Testis (tissue), 3 donors: ENCODE measurements around the gene MTG2. TPM values are rescaled to one million over a fixed set of nuclear protein-coding genes. Genes with fewer than 3 reads are reported as not detected.

Source experiments
- DNase-seq: peaks from one replicate; pipeline ENCODE4 v3.0.0-alpha.2; 2019
- H3K27ac ChIP-seq, 2 donors: fragments of 200-600 bp; sonication (generic); one replicate each; pipeline ENCODE4 v1.5.1; 2019
- H3K27me3 ChIP-seq: fragments of 200-600 bp; sonication (generic); one replicate; pipeline ENCODE4 v1.5.1; 2019
- H3K36me3 ChIP-seq: fragments of 200-600 bp; sonication (generic); one replicate; pipeline ENCODE4 v1.5.1; 2017; ENCODE audit warnings: low read depth; ENCODE audit errors: missing control alignments
- H3K4me1 ChIP-seq: fragments of 200-600 bp; sonication (generic); one replicate; pipeline ENCODE4 v1.5.1; 2019
- H3K4me3 ChIP-seq, 2 donors: fragments of 200-600 bp; sonication (generic); one replicate each; pipeline ENCODE4 v1.5.1; 2017 to 2019
- H3K9me3 ChIP-seq: fragments of 200-600 bp; sonication (generic); one replicate; pipeline ENCODE4 v1.5.1; 2017
- POLR2A ChIP-seq: fragments of 450-650 bp; IDR thresholded peaks from one replicate; pipeline ENCODE4 v1.6.1; 2017; ENCODE audit warnings: antibody characterized with exemption, mild to moderate bottlenecking, moderate library complexity
- WGBS, 2 donors: methylation state at CpG; one replicate each; pipeline ENCODE4 v1.1.5; 2018; 5-methylcytosine and 5-hydroxymethylcytosine counted together
- intact Hi-C: fragments of 100-400 bp; cut with DNase I; formaldehyde crosslinking; loops from one replicate; pipeline ENCODE4 v1.15.1; 2023; ENCODE audit warnings: low total_unique reads
- polyA plus RNA-seq: library from polyadenylated mRNA; stranded (reverse); fragments of 350-450 nt; fragmentation: Illumina TruSeq; extraction: RNeasy Lipid Tissue Mini Kit (QIAGEN cat#74804); gene quantifications from one replicate; pipeline ENCODE4 v1.2.3, GENCODE V29; 2014; ENCODE audit warnings: low read depth, low replicate concordance; ENCODE audit not compliant: insufficient read depth
- total RNA-seq, 2 donors: library from RNA; depleted of rRNA; stranded (reverse); fragments of >200 nt; gene quantifications; one replicate each; pipeline ENCODE4 v1.2.3, GENCODE V29; 2016
- TF ChIP-seq, protein P1 (sequence below), 3 experiments: fragments of 450-650 bp in 2 of 3; fragments of 200-600 bp in 1 of 3; sonication (generic) in 1 of 3; IDR thresholded peaks; one replicate each; pipeline ENCODE4 v1.5.1; 2016 to 2019; ENCODE audit warnings: antibody characterized with exemption in 3 of 3, mild to moderate bottlenecking in 2 of 3, moderate library complexity in 1 of 3

Gene MTG2
- total and polyA plus RNA-seq, 3 donors from 2014 or later: 53.3 to 76.8 (median 61.9) TPM

DNA sequence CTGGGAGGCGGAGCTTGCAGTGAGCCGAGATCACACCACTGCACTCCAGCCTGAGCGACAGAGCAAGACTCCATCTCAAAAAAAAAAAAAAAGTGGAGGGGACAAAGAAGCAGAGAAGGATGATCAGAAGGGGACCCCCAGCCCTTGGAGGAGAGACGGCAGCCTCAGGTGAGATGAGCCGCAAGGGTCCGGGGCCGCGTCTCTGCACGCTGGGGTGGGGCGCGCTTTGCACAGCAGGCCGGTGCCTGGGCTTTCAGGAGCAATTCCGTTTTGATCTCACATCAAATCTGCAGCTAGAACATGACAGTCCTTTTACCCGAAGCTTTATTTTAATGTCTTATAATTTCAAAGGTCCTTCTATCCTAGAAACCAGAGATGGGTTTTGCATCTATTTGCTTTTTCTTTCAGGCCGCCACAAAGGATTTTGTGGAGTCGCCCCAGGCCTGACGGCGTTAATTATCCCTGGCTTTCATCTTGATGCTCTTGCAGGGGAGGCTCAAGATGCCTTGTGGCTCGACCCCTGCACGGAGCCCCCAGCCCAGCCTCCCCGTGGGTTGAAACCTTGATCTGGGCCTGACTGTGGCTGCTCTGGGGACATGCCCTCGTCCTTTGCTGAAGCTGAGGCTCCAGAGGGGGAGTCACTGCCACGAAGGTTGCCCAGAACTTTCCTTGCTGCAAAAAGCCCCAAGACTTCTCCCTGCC lies 20.0 kb downstream of the MTG2 start:
- H3K36me3 ChIP-seq: no peaks in the 10 kb centered on the region
- intact Hi-C loops: no loop called here

DNA sequence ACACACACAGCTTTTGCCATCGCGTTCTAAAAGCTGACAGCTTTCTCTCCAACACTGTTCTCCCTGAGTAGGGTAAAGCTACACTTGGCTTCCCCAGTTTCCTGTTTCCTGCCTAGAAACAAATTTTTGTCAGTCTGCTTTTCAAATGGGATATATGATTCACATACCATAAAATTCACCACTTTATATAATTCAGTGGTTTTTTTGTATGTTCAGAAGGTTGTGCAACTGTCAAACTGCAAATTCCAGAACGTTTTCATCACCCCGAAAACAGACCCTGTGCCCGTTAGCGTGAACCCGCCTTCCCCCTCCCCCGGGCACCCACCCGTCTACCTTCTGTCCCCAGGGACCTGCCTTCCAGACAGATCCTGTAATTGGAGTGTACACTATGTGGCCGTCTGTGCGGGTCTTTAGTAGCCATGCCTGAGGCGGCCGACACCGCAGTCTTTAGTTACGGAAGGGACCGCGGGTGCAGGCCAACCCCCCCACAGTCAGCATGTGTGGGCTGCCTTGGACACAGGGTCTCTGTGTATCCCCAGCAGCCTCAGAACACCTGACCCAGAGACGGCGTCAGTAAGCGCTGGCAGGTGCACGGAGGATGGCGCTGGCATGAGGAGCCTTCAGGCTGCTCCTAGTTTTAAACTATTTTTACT lies 20.7 kb downstream of the MTG2 start:
- no peaks in the 10 kb centered on the region for H3K4me1 ChIP-seq
- H3K36me3 ChIP-seq: no peaks in the 10 kb centered on the region
- DNase-seq: no peak
- TF ChIP-seq, protein P1, sequence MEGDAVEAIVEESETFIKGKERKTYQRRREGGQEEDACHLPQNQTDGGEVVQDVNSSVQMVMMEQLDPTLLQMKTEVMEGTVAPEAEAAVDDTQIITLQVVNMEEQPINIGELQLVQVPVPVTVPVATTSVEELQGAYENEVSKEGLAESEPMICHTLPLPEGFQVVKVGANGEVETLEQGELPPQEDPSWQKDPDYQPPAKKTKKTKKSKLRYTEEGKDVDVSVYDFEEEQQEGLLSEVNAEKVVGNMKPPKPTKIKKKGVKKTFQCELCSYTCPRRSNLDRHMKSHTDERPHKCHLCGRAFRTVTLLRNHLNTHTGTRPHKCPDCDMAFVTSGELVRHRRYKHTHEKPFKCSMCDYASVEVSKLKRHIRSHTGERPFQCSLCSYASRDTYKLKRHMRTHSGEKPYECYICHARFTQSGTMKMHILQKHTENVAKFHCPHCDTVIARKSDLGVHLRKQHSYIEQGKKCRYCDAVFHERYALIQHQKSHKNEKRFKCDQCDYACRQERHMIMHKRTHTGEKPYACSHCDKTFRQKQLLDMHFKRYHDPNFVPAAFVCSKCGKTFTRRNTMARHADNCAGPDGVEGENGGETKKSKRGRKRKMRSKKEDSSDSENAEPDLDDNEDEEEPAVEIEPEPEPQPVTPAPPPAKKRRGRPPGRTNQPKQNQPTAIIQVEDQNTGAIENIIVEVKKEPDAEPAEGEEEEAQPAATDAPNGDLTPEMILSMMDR (IDR thresholded peaks at IDR 0.05): no peak
- TF ChIP-seq POLR2A: no peak
- no peaks in the 10 kb centered on the region for H3K9me3 ChIP-seq
- no peak overlapping the region for H3K4me3 ChIP-seq
- no peak overlapping the region for H3K27ac ChIP-seq
- intact Hi-C loops: no loop called here
- H3K27me3 ChIP-seq: no peaks in the 10 kb centered on the region
- 86 to 89% methylated on average over 22 of the region's 22 CpGs for WGBS, 2 donors

More for the DNA sequence above, 20.0 kb downstream of the MTG2 start:
- TF ChIP-seq POLR2A: no peak
- TF ChIP-seq, protein P1 (IDR thresholded peaks at IDR 0.05): no peak
- H3K4me3 ChIP-seq: no peak overlapping the region
- no peak for DNase-seq
- 85 to 89% methylated on average over 23 of the region's 23 CpGs for WGBS, 2 donors
- no peaks in the 10 kb centered on the region for H3K9me3 ChIP-seq
- no peaks in the 10 kb centered on the region for H3K4me1 ChIP-seq
- H3K27me3 ChIP-seq: no peaks in the 10 kb centered on the region
- no peak overlapping the region for H3K27ac ChIP-seq

DNA sequence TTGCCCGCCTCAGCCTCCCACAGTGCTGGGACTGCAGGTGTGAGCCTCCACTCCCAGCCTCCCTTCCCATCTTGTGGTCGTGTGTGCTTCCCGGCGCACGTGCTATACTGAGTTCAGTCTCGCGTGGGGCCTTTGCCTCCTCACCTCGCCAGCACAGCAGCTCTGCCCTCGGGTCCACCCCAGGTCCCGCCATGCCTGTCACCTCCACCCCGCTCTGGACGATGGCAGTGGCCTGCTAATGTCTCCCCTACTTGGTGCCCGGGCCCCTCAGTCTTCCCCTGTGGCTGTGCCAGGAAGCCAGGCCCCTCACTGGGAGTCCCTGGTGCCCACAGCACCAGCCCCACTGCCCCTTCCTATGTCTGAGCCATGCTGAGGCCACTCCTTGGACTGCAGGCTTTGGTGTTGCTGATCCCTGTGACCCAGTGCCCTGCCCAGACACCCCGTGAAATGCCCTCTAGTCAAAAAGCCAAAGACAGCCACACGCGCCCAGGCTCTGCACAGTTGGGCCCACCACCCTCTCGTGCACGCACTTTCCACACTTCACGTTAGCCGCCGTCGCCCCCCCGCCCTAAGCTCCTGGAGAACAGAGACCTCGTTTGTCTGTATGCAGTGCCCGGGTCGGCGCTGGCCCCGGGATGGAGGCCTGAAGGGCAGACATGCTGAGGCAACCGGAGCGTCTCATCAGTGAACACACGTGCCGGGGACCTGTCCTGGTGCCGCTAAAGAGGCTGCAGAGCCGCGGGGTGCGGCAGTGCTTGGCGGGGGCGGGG lies 23.0 kb downstream of the MTG2 start:
- TF ChIP-seq, protein P1 (IDR thresholded peaks at IDR 0.05): no peak
- TF ChIP-seq POLR2A: no peak
- intact Hi-C loops: no loop called here
- 93 to 94% methylated on average over 37 to 38 of the region's 38 CpGs for WGBS, 2 donors

DNA sequence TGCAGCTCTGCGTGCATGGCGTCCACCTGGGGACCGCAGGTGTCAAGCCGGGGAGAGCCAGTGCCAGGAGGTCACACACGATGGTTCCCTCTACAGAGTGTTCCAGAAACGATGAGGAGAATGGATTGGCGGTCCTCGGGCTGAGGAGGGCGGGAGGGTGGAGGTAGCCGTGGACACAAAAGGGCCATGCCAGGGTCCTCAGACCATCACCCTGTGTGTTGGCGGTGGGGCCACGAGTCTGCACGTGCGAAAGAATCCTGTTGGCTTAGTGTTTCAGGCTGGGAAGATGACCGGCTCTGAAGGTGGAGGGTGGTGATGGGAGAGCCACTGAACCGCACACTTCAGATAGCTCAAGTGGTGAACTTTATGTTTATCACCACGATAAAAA lies 23.6 kb downstream of the MTG2 start:
- Histone ChIP-seq H3K4me1 (no peaks in the 10 kb centered on the region), H3K36me3 (no peaks in the 10 kb centered on the region), H3K9me3 (no peaks in the 10 kb centered on the region), H3K27me3 (no peaks in the 10 kb centered on the region), H3K27ac (no peak overlapping the region), H3K4me3 (no peak overlapping the region)
- WGBS, 2 donors: 81 to 85% methylated on average over 13 to 17 of the region's 17 CpGs
- no peak for TF ChIP-seq POLR2A
- TF ChIP-seq, protein P1 (IDR thresholded peaks at IDR 0.05): no peak
- intact Hi-C loops: no loop called here
- no peak for DNase-seq

More for the DNA sequence above, 23.0 kb downstream of the MTG2 start:
- Histone ChIP-seq H3K4me1 (no peaks in the 10 kb centered on the region), H3K27ac (no peak overlapping the region), H3K27me3 (no peaks in the 10 kb centered on the region), H3K9me3 (no peaks in the 10 kb centered on the region), H3K4me3 (no peak overlapping the region), H3K36me3 (no peaks in the 10 kb centered on the region)
- no peak for DNase-seq
